GM19099 (cell line): ENCODE results near the gene PAX1.

Experiments
- POLR2A ChIP-seq: IDR thresholded peaks from 3 replicates; pipeline ENCODE4 v1.6.1; 2011; ENCODE audit warnings: low read depth; ENCODE audit not compliant: insufficient read length; ENCODE audit errors: extremely low read depth

The PAX1 gene

GRCh38 chr20:21710341-21710740 lies 4.9 kb downstream of the PAX1 start:
- no peak for TF ChIP-seq POLR2A

- TF ChIP-seq POLR2A: no peak
Observed at GRCh38 chr20:21710863-21711431, 5.5 kb downstream of the PAX1 start.

- TF ChIP-seq POLR2A: no peak
Observed at GRCh38 chr20:21712443-21713059, 7.1 kb downstream of the PAX1 start.

GRCh38 chr20:21713470-21713869 lies 8.0 kb downstream of the PAX1 start:
- no peak for TF ChIP-seq POLR2A

DNA sequence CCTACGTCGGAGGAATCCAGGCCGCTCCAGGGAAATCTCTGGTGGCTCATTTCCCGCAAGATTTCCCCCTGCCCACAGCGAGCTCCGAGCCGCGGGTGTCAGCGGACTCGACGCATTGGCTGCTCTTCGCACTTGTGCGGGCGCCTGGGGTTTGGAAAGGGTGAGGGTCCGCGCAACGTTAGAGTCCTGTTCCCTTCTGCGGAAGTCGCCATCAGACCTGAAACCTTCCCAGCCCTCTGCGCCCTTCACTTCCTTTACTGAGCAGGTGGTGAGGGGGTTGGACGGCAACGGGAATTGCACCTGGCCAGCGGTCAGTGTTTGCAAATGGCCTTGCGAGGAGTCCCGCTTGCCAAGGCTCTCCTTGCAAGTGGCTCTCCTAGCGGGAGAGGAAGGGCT lies 8.4 kb downstream of the PAX1 start:
- TF ChIP-seq POLR2A: no peak

DNA sequence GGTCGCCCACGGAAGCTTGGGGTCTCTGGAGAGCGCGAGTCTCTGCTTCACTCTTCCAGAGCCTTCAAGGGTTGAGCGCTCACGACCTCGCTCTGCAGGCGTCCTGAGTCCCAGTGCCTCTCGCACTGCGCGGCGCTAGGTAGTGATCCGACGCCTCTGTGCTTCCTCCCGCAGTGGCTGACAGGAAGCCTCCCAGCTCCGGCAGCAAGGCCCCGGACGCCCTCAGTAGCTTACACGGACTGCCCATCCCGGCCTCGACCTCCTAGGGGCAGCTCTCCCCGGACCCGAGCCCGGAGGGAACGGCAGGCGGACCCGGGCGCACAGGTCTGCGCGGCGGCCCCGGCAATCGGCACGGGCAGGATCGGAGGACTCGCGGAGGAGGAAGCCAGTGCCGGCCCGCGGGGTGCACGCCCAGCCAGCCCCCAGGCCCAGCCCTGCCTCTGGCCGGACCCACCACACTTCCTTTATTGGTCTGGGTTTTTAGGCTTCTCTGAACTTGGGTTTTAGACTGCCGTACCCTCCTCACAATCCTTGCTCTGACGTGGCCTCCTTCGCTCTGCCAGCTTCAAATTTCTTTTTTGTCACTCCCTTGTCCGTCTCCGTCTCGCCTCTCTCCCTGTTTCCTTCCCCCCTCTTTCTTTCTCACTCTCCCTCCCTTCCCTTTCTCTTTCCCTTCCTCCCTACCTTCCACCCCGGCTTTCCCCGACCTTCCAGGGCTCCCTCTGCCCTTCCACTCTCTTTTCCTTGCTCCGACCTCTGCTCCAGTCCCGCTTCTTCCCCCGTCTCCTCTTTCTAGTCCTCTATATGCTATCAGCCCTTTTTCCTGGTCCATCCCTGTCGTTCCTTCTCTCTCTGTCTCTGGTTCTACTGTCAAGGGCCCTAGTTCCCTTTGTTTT lies 9.1 kb downstream of the PAX1 start:
- TF ChIP-seq POLR2A: no peak

- no peak for TF ChIP-seq POLR2A
Observed at GRCh38 chr20:21715193-21715881, 9.9 kb downstream of the PAX1 start.

GRCh38 chr20:21719592-21720214 lies 14.2 kb downstream of the PAX1 start:
- no peak for TF ChIP-seq POLR2A

DNA sequence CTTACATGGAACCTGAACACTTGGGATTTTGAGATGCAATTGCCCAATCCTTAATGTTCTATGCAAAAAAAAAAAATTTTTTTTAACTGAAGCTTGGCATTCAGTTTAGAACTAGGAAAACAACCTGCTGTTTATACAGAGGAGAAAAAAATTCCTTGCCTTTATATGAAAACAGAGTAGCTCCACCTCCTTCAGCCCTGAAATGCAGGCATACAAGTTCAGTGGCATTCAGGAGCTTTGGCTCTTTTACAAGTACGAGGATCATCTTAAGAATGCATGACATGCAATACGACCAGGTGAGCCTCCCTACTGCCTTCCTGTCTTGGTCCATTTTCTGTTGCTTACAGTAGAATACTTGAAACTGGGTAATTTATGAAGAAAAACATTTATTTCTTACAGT lies 20.4 kb downstream of the PAX1 start:
- no peak for TF ChIP-seq POLR2A

DNA sequence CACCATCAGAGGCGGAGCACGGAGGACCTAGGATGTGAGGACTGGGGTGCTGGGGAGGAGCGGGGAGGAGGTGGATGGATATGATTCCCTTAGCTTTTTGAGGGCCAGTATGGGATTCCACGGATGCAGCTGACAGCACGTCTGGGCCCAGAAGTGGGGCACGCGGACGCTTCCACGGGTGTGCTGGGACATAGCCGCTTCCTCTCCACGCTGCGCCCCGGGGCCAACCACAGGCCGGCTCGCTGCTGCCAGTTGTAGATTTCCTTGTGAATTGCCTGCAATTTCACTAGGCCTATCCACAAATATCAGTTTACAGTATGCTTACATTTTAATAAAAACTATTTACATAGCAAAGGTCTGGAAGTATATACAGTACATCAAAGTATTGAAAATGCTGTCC lies 23.9 kb downstream of the PAX1 start:
- no peak for TF ChIP-seq POLR2A

- no peak for TF ChIP-seq POLR2A
Observed at GRCh38 chr20:21739161-21739560, 33.7 kb downstream of the PAX1 start.

DNA sequence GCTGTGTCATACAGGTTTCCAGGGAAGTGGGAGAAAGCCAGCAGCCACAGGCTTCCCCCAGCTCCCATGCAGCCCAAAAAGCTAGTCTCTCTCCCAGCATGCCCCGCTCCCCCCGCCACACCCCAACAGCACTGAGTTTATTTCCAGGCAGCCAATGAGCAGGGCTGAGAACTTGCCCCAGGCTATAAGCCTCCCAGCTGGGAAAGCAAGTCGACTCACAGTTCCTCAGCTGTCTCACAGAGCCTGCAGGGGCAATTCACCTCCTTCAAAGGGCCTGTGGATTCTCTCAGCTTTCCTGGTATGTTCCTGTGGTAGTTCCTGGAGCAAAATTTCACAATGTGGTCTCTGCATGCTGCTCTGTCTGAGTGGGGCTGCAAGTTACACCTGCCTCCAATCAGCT lies 34.2 kb downstream of the PAX1 start:
- no peak for TF ChIP-seq POLR2A

DNA sequence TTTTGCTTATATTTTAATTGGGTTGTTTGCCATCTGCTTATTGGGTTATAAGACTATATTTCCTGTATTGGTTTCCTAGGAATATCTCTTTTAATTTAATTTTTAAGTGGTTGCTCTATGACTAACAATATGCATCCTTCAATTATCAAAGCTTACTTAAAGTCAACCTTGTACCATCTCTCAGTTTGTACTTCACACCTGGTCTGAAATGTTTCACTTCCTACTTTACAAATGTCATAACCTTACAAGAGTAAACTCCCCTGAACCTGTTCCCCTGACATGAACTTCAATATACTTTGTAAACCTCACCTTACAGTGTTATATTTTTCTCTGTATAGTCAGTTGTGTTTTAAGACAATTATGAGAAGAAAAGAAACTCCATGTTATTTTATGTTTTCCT lies 35.8 kb downstream of the PAX1 start:
- TF ChIP-seq POLR2A: no peak

- no peak for TF ChIP-seq POLR2A
Observed at GRCh38 chr20:21762646-21763045, 57.2 kb downstream of the PAX1 start.

- TF ChIP-seq POLR2A: no peak
Observed at GRCh38 chr20:21767200-21767738, 61.8 kb downstream of the PAX1 start.
